T-helper 2 cell (primary cell): ENCODE results near the gene DGCR2.

Experiments used
- DNase-seq, 5 experiments: peaks; one replicate each; pipeline versions ENCODE4 v3.0.0 to v3.0.0-alpha.2; 2012 to 2022

DGCR2 gene

GRCh38 chr22:19126309-19127273, 4.4 kb upstream of the DGCR2 start:
- DNase-seq = no peak

DNA sequence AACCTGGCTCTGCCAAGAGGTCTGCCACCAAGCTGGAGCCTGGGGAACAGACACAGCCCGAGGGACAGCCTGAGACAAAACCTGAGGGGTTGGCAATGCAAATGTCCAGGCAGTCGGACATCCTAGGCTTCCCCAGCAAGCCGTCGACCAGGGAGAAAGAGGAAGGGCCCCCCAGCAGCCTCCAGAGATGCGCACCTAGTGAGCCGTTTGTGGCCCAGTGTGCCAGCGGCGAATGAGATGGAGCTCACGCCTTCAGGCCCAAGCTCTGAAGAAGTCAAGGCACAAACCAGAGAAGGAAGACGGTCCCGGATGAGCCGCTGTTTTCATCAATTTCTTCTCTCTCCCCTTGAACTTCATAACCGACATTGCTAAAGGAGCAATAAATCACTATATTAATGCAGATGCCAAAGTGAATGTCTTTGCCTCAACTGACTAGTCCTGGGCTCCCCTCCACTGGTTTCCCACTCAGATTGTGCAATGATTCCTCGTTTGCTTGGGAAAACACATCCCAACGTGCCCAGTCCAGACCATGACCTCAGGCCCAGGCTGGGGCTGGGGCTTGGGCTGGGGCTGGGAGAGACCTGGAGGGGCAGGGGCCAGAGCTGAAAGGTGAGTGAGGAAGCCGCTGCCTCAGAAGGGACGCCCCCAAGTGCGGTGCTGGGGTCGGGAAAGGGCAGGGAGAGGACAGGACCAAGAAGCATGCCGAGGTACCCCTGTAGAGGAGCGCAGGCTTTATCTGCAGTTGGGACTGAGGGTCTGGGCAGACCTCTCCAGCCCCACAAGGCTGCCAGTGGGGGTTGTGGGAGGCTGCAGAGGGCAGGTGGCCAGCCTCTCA, 3.5 kb upstream of the DGCR2 start:
- DNase-seq = no peak

GRCh38 chr22:19125011-19125410, 2.8 kb upstream of the DGCR2 start:
- no peak for DNase-seq

- DNase-seq = no peak
Observed at GRCh38 chr22:19124377-19124776, 2.2 kb upstream of the DGCR2 start.

- no peak for DNase-seq
Observed at GRCh38 chr22:19123936-19124335, 1.7 kb upstream of the DGCR2 start.

- DNase-seq = no peak
Observed at GRCh38 chr22:19122752-19123492, 710 bp upstream of the DGCR2 start.

DNA sequence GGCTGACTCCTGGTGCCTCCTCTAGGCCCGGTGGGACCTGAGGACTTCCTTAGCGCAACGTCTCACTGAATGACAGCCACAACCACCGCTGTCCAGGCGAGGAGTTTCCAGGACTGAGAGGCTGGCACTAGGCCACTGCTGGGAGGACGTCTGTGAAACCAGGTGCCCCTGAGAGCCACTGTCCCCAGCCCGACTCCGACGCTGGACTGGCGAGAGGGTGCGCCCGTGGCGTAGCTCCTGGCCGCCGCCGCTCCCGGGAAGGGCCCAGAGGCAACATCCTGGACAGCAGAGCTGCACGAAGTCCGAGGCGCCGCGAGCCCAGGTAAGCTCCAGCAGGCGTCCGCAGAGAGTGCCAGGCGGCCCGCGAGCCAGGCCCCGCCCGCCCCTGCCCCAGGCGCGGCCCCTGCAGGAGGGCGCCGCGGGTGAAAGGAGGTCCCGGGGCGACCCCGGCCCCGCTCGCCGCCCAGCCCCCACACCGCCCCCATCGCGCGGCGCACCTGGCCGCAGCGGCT, 525 bp downstream of the DGCR2 start:
- DNase-seq = peak in 3 of 5 experiments; percentile 8 to 46 (median 15)

- no peak for DNase-seq
Observed at GRCh38 chr22:19120829-19121630, 1.2 kb downstream of the DGCR2 start.

GRCh38 chr22:19119949-19120348, 2.3 kb downstream of the DGCR2 start:
- no peak for DNase-seq

- DNase-seq = peak in 1 of 5 experiments; percentile 38
Observed at GRCh38 chr22:19118329-19118880, 3.8 kb downstream of the DGCR2 start.

DNA sequence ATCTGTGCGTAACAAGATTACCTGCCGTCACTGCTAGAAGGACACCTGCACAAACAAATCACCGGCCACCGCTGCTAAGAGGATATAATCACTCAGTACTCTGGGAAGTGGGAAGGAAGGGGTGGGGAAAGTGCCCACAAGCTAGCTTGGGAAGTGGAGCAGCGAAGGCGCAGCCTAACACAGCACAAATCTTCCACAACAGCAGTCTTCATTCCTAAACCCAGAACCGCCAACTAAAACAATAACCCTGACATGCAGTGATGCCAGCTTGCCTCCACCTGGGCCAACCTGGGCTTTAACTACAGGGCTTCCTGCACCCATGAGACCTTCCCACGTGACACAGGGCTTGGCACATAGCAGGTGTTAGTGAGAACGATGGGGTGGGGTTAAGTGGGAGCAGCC, 5.1 kb downstream of the DGCR2 start:
- no peak for DNase-seq

DNA sequence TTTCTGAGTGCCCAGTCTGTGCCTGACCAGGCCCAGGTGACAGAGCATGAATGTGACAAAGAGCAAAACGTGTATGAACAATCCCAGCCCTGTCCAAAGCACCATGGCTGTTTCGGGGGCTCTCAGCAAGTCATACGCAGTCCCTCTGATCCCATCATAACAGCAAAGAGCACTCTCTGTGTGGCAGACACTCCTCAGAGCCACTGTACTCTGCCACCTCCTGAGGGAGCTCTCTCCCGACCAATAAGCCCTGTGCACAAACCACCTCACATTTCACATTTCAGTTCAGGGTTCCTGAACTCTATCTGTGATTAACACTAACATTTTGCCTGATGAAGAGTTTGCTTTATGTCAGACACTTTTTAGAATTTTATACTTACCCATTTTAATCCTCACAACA, 6.6 kb downstream of the DGCR2 start:
- DNase-seq = peak in 1 of 5 experiments; percentile 22

DNA sequence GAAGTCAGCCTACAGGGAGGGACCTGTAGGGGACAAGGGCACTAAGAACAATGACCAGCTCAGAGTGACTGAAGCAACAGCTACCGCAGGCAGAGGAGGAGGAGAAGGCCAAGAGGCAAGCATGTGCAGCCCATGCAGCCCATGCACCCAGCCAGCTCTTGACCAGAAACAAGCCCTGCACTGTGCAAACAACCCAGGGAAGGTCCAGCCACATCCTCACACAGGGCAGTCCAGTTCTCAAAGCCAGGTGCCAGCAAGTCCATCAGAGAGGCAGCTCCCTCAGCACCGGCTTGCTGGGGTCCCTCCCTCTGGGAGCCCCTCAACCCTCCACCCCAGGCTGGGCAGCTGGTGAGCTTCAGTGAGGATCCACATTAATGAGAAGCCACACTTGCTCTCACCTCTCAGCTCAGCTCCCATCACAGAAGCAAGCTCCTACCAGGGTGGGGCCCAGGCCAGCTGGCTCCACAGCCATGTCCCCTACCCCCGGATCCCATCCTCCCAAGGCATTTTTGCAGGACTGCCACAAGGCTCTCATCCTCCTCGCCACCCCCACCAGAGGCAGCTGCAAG, 7.1 kb downstream of the DGCR2 start:
- DNase-seq = no peak

GRCh38 chr22:19113429-19113828, 8.8 kb downstream of the DGCR2 start:
- no peak for DNase-seq

DNA sequence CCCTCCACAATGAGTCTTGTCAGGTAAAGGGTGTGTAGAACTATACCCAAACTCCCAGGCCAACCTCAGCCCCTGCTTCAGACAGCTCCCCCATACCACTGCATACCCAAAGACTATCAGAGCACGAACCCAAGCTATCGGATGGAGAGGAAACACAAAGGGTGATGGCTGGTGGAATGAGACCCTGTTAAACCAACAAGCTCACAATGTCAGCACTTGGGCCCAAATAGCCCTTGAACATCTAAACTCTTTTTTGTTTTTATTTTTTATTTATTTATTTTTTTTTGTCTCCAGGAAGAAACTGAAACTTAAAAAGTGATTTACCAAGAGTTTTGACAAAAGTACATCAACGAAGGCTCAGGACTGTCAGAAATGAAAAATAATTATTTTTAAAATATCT, 10.6 kb downstream of the DGCR2 start:
- no peak for DNase-seq

DNA sequence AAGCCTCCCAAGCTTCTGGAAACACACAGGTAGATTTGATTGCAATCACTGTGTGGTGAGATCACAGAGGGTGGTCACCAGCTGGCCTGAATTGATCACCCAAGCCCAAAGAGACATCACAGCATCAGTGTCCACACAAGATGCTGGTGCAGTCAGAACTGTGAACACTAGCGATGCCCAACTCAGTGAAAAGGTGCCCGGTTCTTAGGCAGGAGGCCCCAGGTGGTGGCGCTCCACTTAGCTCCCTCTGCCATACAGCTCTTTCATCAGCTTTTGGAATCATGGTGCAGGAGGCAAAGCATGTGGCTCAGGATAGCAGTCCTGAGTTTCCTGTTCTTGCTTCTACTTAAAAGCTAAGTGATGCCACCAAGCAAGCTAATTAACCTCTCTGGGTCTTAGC, 11.1 kb downstream of the DGCR2 start:
- DNase-seq = no peak

DNA sequence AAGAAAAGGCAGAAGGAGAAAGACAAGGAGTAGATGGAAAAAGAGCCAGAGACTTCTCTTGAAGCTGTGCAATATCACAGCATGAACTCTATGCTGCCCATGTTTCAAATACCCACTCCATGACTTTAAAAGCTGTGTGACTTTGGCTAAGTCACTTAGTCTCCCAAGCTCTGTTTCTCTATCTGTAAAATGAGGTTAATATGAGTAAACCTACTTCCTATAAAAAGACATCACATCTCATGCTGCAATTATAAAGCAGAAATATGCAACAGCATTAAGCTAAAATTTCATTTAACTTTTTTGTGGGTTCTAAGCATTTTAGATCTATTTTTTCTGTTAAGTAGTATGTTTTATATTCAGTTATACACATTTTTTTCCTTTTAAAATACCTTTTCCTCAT, 11.6 kb downstream of the DGCR2 start:
- DNase-seq = no peak

- no peak for DNase-seq
Observed at GRCh38 chr22:19110064-19110458, 12.2 kb downstream of the DGCR2 start.

DNA sequence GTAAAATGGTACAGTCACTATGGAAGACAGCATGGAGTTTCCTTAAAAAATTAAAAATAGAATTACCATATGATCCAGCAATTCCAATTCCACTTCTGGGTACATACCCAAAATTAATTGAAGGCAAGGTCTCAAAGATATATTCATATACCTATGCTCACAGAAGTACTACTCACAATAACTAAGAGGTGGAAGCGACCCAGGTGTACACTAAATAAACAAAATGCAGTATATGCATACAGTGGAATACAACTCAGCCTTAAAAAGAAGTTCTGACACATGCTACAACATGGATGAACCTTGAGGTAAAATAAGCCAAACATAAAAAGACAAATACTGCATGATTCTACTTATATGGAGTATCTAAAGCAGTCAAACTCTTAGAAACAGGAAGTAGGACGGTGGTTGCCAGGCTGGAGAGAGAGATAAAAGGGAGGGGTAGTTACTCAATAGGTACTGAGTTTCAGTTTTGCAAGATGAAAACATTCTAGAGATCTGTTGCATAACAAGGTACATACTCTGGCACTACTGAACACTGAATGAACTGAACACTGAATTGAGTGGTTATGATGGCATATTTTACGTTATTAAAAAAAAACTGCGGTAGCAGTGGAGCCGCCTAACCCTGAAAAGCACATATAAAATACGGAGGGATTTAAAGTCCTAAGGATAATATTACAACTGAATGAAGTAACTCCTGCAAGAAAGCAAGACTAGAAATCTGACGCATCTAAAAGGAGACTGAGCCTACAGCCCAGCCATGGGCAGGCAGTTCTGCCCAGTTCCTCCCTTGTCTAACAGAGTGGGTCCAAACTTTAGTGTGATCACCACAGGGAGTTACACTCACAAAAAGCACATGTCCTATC, 12.8 kb downstream of the DGCR2 start:
- peak in 3 of 5 experiments; percentile 39 to 84 (median 58) for DNase-seq

DNA sequence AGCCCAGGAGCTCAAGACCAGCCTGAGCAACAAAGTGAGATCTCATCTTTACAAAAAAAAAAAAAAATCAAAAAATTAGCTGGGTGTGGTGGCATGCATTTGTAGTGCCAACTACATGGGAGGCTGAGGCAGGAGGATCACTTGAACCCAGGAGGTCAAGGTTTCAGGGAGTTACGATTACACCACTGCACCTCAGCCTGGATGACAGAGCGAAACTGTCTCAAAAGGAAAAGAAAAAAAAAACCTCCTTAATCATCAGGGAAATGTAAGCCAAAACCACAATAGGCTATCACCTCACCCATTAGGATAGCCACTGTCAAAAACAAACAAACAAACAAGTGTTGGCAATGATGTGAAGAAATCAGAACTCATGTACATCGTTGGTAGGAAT, 13.4 kb downstream of the DGCR2 start:
- DNase-seq = no peak
